ENCODE data around the gene MBP. TPM values are rescaled to one million over a fixed set of nuclear protein-coding genes. Genes with fewer than 3 reads are reported as not detected.

MBP gene
- total and polyA plus RNA-seq, 2 of the 4 experiments (the other 2 are of a cell fraction) = 0.72 to 0.90 TPM

- H2BK120ac ChIP-seq (ENCODE audit: low read depth, low read length) = peak overlapping the region; percentile 64
- no TSS peak for BruUV-seq (replicated peaks)
- DNase-seq (peak; percentile 94), ATAC-seq (ENCODE audit: low read depth) (peak; percentile 79)
- peak overlapping the region; percentile 8 for H3K18ac ChIP-seq (ENCODE audit: low read depth, low read length)
- peaks cover 13% of the 10 kb centered on the region for H3K9me1 ChIP-seq (ENCODE audit: insufficient read depth, low read length)
- peaks cover 11% of the 10 kb centered on the region for H3K4me1 ChIP-seq (ENCODE audit: control insufficient read depth, insufficient read depth, low read length)
- intact Hi-C loops (cut with micrococcal nuclease) (no loop called here), dilution Hi-C loops (cut with HindIII; ENCODE audit: low sequenced_read_pairs, unreplicated experiment) (no loop called here), in situ Hi-C loops (cut with MboI; ENCODE audit: low sequenced_read_pairs) (loop anchor here (25.0 kb wide), 1 partner anchor 652 kb away; no protein-coding TSS in a partner anchor)
- H3K56ac ChIP-seq (ENCODE audit: extremely low read depth, insufficient read depth, low read length) = no peak overlapping the region
- peak overlapping the region; percentile 28; the same call in 2 of the 3 replicates for H2BK15ac ChIP-seq (ENCODE audit: low read depth, low read length)
- H3K79me1 ChIP-seq (ENCODE audit: low read depth in 1 of 2, low read length in 2 of 2) = peaks cover 0 to 11% of the 10 kb centered on the region in 2 experiments; a peak in 2 of 4 replicates
- no peak overlapping the region for H3K23ac ChIP-seq (ENCODE audit: low read depth, low read length)
- peak overlapping the region; percentile 45 for H2BK20ac ChIP-seq (ENCODE audit: low read depth, low read length)
- H3K9ac ChIP-seq (ENCODE audit: low read depth, low read length) = no peak overlapping the region
- H3K36me3 ChIP-seq (ENCODE audit: control insufficient read depth, insufficient read depth, low read length) = no peaks in the 10 kb centered on the region
- H3K27me3 ChIP-seq (ENCODE audit: control insufficient read depth, insufficient read depth, low read length) = no peaks in the 10 kb centered on the region
- H2AK5ac ChIP-seq (ENCODE audit: low read depth, low read length) = peak overlapping the region; percentile 69
- H4K20me1 ChIP-seq (ENCODE audit: insufficient read depth, low read length) = no peaks in the 10 kb centered on the region
- H3K4ac ChIP-seq (ENCODE audit: low read depth, low read length) = peak overlapping the region; percentile 57
- H3K9me3 ChIP-seq (ENCODE audit: control insufficient read depth, insufficient read depth, low read length) = no peaks in the 10 kb centered on the region
- H4K8ac ChIP-seq (ENCODE audit: low read depth in 2 of 2, low read length in 2 of 2) = peak overlapping the region in 1 of 2 experiments; percentile 64; a peak in 2 of 4 replicates
- H3K4me3 ChIP-seq (ENCODE audit: insufficient read depth, low read depth, low read length) = no peak overlapping the region
- peak overlapping the region; percentile 45; the same call in 1 of the 2 replicates for H4K91ac ChIP-seq (ENCODE audit: insufficient read depth, low read depth, low read length)
- POLR2A ChIA-PET (ENCODE audit: unreplicated experiment) = no interaction called here
- CTCF ChIA-PET = interaction anchor here (0.6 to 1.4 kb wide), 4 partner anchors 11 to 97 kb away, joined by 3 to 4 read pairs (median 4); no protein-coding TSS in a partner anchor
- peak overlapping the region; percentile 75 for H2AFZ ChIP-seq (replicated peaks; ENCODE audit: low read length, poor library complexity)
- H3K27ac ChIP-seq (ENCODE audit: insufficient read depth, low read length) = peak overlapping the region; percentile 46
- peak overlapping the region; percentile 44 for H2BK5ac ChIP-seq (ENCODE audit: low read depth, low read length, poor library complexity, severe bottlenecking)
- peak overlapping the region; percentile 7; the same call in 1 of the 2 replicates for H4K5ac ChIP-seq (ENCODE audit: low read depth, low read length)
- H3K14ac ChIP-seq (replicated peaks; ENCODE audit: low read depth, low read length) = peak overlapping the region; percentile 44
- H2AK9ac ChIP-seq (replicated peaks; ENCODE audit: low read depth, low read length, poor library complexity) = peak overlapping the region; percentile 65
- peak overlapping the region; percentile 3 for H3K4me2 ChIP-seq (ENCODE audit: low read depth, low read length)
- 46% methylated on average over 16 of the region's 25 CpGs; no CpG with 5 or more reads in 1 of the 2 experiments for WGBS, 2 experiments (ENCODE audit: extremely low coverage in 2 of 2, insufficient read length in 1 of 2)
- TF ChIP-seq SMC3 (IDR thresholded peaks at IDR 0.05; ENCODE audit: low read depth, low read length) = no peak
- TF ChIP-seq, protein P1, sequence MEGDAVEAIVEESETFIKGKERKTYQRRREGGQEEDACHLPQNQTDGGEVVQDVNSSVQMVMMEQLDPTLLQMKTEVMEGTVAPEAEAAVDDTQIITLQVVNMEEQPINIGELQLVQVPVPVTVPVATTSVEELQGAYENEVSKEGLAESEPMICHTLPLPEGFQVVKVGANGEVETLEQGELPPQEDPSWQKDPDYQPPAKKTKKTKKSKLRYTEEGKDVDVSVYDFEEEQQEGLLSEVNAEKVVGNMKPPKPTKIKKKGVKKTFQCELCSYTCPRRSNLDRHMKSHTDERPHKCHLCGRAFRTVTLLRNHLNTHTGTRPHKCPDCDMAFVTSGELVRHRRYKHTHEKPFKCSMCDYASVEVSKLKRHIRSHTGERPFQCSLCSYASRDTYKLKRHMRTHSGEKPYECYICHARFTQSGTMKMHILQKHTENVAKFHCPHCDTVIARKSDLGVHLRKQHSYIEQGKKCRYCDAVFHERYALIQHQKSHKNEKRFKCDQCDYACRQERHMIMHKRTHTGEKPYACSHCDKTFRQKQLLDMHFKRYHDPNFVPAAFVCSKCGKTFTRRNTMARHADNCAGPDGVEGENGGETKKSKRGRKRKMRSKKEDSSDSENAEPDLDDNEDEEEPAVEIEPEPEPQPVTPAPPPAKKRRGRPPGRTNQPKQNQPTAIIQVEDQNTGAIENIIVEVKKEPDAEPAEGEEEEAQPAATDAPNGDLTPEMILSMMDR (conservative IDR thresholded peaks at IDR 0.05; ENCODE audit: low read depth, low read length) = no peak
- peak; percentile 85 for TF ChIP-seq BHLHE40 (IDR thresholded peaks at IDR 0.05; ENCODE audit: low read depth, low read length)
- no peak for TF ChIP-seq RFX5 (IDR thresholded peaks at IDR 0.05; ENCODE audit: low read depth, low read length)
- TF ChIP-seq CHD1 (IDR thresholded peaks at IDR 0.05; ENCODE audit: low read depth, low read length) = no peak
- no peak for TF ChIP-seq RCOR1 (IDR thresholded peaks at IDR 0.05; ENCODE audit: insufficient replicate concordance, low read length)
- peak; percentile 96 for TF ChIP-seq CEBPB (IDR thresholded peaks at IDR 0.05; ENCODE audit: low read depth, low read length)
- TF ChIP-seq MXI1 (IDR thresholded peaks at IDR 0.05; ENCODE audit: borderline replicate concordance, low read depth, low read length) = peak; percentile 99
- no peak for TF ChIP-seq ELK1 (IDR thresholded peaks at IDR 0.05; ENCODE audit: borderline replicate concordance, low read depth, low read length)
- TF ChIP-seq MAZ (IDR thresholded peaks at IDR 0.05; ENCODE audit: borderline replicate concordance, low read depth, low read length) = peak; percentile 17; the same call in 1 of the 2 replicates
- no peak for TF ChIP-seq POLR2A (IDR thresholded peaks at IDR 0.05; ENCODE audit: low read depth, low read length)
- TF ChIP-seq NFE2L2 (IDR thresholded peaks at IDR 0.05; ENCODE audit: low read depth, low read length) = peak; percentile 47; the same call in 1 of the 2 replicates
- TF ChIP-seq MAFK (IDR thresholded peaks at IDR 0.05; ENCODE audit: low read depth, low read length) = no peak
- TF ChIP-seq FOS (IDR thresholded peaks at IDR 0.05; ENCODE audit: low read depth, low read length) = no peak; the same call in 1 of the 2 replicates
- TF ChIP-seq RAD21 (IDR thresholded peaks at IDR 0.05; ENCODE audit: low read length) = no peak
Measured at GRCh38 chr18:77114415-77115191, 18.0 kb downstream of the MBP start.

Data from IMR-90 (cell line).